HL-60/S4 (cell line): ENCODE data around the gene PATE3.

Experiments used
- in situ Hi-C: fragments of 300-500 bp; cut with MboI; formaldehyde crosslinking; loops from 2 replicates; pipeline ENCODE4 v1.14.3; 2022; ENCODE audit warnings: low sequenced_read_pairs

PATE3 gene

GRCh38 chr11:125835748-125836147, 47.8 kb downstream of the PATE3 start:
- in situ Hi-C loops: no loop called here
